GM12875 (cell line): ENCODE results near the gene YWHAB.
A peak's percentile ranks its signal among the peaks of the same experiment; 100 is the strongest.
"Not testable (repeated sequence)": the region's sequence is repeated elsewhere in the genome, so short reads cannot be mapped to it uniquely, and the experiment has no call there.

Experiments
- H3K4me3 ChIP-seq: one replicate; pipeline ENCODE4 v1.5.1; 2011; ENCODE audit warnings: low read depth, low read length, control low read depth
- CTCF ChIP-seq: IDR thresholded peaks from 2 replicates; pipeline ENCODE4 v1.5.1; 2011; ENCODE audit warnings: low read depth, mild to moderate bottlenecking, control low read depth, inconsistent platforms, low read length, moderate library complexity, borderline replicate concordance; ENCODE audit not compliant: insufficient read depth

Gene YWHAB

GRCh38 chr20:44869471-44869870 is 16.0 kb upstream of the YWHAB start:
- H3K4me3 ChIP-seq: no peak overlapping the region
- no peak for TF ChIP-seq CTCF

- not testable (repeated sequence) for H3K4me3 ChIP-seq
These were observed 3.1 kb upstream of the YWHAB start for GRCh38 chr20:44882360-44882759.

- TF ChIP-seq CTCF: no peak
- H3K4me3 ChIP-seq: no peak overlapping the region
These were observed 2.1 kb upstream of the YWHAB start for GRCh38 chr20:44883214-44883902.

GRCh38 chr20:44884907-44885391 is 556 bp upstream of the YWHAB start:
- TF ChIP-seq CTCF: no peak
- H3K4me3 ChIP-seq: peak overlapping the region; percentile 54

GRCh38 chr20:44886266-44886651 is 754 bp downstream of the YWHAB start:
- no peak for TF ChIP-seq CTCF
- H3K4me3 ChIP-seq: peak overlapping the region; percentile 85

GRCh38 chr20:44886828-44887227 is 1.3 kb downstream of the YWHAB start:
- peak overlapping the region; percentile 85 for H3K4me3 ChIP-seq
- TF ChIP-seq CTCF: no peak

GRCh38 chr20:44887466-44887865 is 2.0 kb downstream of the YWHAB start:
- no peak for TF ChIP-seq CTCF
- H3K4me3 ChIP-seq: peak overlapping the region; percentile 17
